GM12878 (cell line): ENCODE data around the gene PIGZ. TPM values are rescaled to one million over a fixed set of nuclear protein-coding genes. Genes with fewer than 3 reads are reported as not detected.

Experiments
- BCL11A ChIP-seq: IDR thresholded peaks from 2 replicates; pipeline ENCODE4 v1.6.1; 2011; ENCODE audit warnings: low read depth, low read length
- BRCA1 ChIP-seq: IDR thresholded peaks from 2 replicates; pipeline ENCODE4 v1.6.1; 2011; ENCODE audit warnings: low read depth, low read length, improper control_type of control experiment
- CBX5 ChIP-seq: sonication (generic); IDR thresholded peaks from 2 replicates; pipeline ENCODE4 v1.6.1; 2016; ENCODE audit warnings: low read depth, moderate library complexity, mild to moderate bottlenecking, inconsistent platforms
- CHD2 ChIP-seq: IDR thresholded peaks from 2 replicates; pipeline ENCODE4 v1.6.1; 2011; ENCODE audit warnings: low read depth, low read length, improper control_type of control experiment, borderline replicate concordance
- EED ChIP-seq: sonication (generic); IDR thresholded peaks from 2 replicates; pipeline ENCODE4 v1.6.1; 2016; ENCODE audit warnings: antibody characterized with exemption, low read depth
- GATAD2B ChIP-seq: fragments of 450-650 bp; conservative IDR thresholded peaks from 2 replicates; pipeline ENCODE4 v1.6.1; 2017; ENCODE audit warnings: low read depth, mild to moderate bottlenecking, moderate library complexity
- MTA2 ChIP-seq: fragments of 450-650 bp; IDR thresholded peaks from 2 replicates; pipeline ENCODE4 v1.6.1; 2016; ENCODE audit warnings: low read depth, mild to moderate bottlenecking, moderate library complexity
- MYC ChIP-seq: IDR thresholded peaks from 2 replicates; pipeline ENCODE4 v1.6.1; 2011; ENCODE audit warnings: mild to moderate bottlenecking, low read length, moderate library complexity, inconsistent platforms; ENCODE audit not compliant: insufficient read depth, insufficient replicate concordance, insufficient read length, severe bottlenecking
- SIN3A ChIP-seq: IDR thresholded peaks from 2 replicates; pipeline ENCODE4 v1.6.1; 2012; ENCODE audit warnings: low read depth, low read length, improper control_type of control experiment
- SP1 ChIP-seq: IDR thresholded peaks from one replicate; pipeline ENCODE4 v1.6.1; 2011; ENCODE audit warnings: low read depth, low read length
- SREBF2 ChIP-seq: IDR thresholded peaks from 2 replicates; pipeline ENCODE4 v1.6.1; 2012; ENCODE audit warnings: mild to moderate bottlenecking, low read length
- STAT1 ChIP-seq: fragments of 450-650 bp; conservative IDR thresholded peaks from 2 replicates; pipeline ENCODE4 v1.6.1; 2014; ENCODE audit warnings: antibody characterized with exemption, mild to moderate bottlenecking
- polyA plus RNA-seq, 11 experiments: library from polyadenylated mRNA; depleted of rRNA in 4 of 11; unstranded in 6 of 11; stranded (reverse) in 5 of 11; fragments of >200 nt; fragmentation: Nextera tagmentation in 4 of 11; fragmentation: Illumina TruSeq in 1 of 11; extraction: Ambion mirVana in 4 of 11; extraction: Trizol in 1 of 11; gene quantifications; 1 replicate in 1 of 11; 2 replicates in 10 of 11; pipeline versions ENCODE4 v1.2.1 to v1.2.3, GENCODE V29; 2011 to 2016; ENCODE audit warnings: inconsistent platforms in 2 of 11, missing spikeins in 2 of 11, low read depth in 1 of 11
- total RNA-seq, 4 experiments: library from RNA; depleted of rRNA in 3 of 4; stranded (reverse); fragments of >200 nt in 3 of 4; fragmentation: Illumina TruSeq in 1 of 4; extraction: Trizol in 1 of 4; gene quantifications; 2 replicates each; pipeline versions ENCODE4 v1.2.1 to v1.2.3, GENCODE V29; 2013 to 2021
- TF ChIP-seq, protein P1 (sequence below): fragments of 450-650 bp; formaldehyde crosslinking; IDR thresholded peaks from 2 replicates; pipeline ENCODE4 v1.5.0; 2022; ENCODE audit warnings: mild to moderate bottlenecking, missing genetic modification characterization
- TF ChIP-seq, protein P2 (sequence below): IDR thresholded peaks from 2 replicates; pipeline ENCODE4 v1.6.1; 2012; ENCODE audit warnings: low read depth, low read length, improper control_type of control experiment
- TF ChIP-seq, protein P3 (sequence below): fragments of 450-650 bp; IDR thresholded peaks from 2 replicates; pipeline ENCODE4 v1.6.1; 2017; ENCODE audit warnings: low read depth, mild to moderate bottlenecking, moderate library complexity
- TF ChIP-seq, protein P4 (sequence below): fragments of 450-650 bp; conservative IDR thresholded peaks from 2 replicates; pipeline ENCODE4 v1.6.1; 2017; ENCODE audit warnings: mild to moderate bottlenecking, moderate library complexity
- TF ChIP-seq, protein P5 (sequence below): IDR thresholded peaks from 2 replicates; pipeline ENCODE4 v1.6.1; 2011; ENCODE audit warnings: borderline replicate concordance, low read depth, mild to moderate bottlenecking, moderate library complexity, low read length; ENCODE audit not compliant: insufficient read depth, poor library complexity, severe bottlenecking
- TF ChIP-seq, protein P6 (sequence below): IDR thresholded peaks from 2 replicates; pipeline ENCODE4 v1.6.1; 2012; ENCODE audit warnings: low read length, inconsistent platforms

Gene PIGZ
- total and polyA plus RNA-seq, 10 of the 15 experiments (the other 5 are each of a cell fraction or from before 2014, with no cell fraction given) = 0.06 to 1.2 (median 0.64) TPM

DNA sequence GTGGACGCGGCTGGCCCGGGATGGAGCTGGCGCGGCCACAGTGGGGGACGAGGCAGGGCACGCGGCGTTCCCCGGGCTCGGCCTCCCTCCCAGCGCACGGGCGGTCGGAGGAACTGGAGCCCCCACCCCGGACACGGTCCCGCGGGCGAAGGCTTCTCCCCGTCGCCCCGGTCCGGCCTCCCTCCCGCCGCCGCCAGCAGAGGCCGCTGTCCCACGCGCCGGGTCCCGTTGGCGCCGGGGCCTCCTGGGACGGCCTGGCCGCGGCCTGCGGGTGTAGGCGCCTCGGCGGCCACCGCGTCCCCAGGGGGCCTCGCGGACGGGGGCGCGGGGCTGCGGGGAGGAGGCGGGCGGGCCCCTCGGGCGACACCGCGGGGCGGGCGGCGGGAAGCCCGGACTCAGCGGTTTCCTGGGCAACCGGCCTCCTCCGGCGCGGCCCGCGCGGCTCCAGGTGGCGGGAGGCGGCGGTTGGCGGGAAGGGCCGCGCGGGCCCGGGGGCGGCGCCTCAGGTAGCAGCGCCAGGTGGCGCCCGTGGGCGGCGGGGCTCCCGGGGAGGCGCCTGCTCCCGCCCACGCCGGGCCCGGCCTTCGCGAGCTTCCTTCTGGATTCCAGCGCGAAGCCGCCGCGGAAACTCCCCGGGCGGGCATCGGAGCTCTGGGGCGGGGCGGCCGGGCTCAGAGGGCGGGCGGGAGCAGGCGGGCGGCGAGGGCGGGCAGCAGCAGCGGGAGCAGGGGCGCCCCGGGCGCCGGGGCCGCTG, 34.2 kb upstream of the PIGZ start (continued):
- TF ChIP-seq, protein P1, sequence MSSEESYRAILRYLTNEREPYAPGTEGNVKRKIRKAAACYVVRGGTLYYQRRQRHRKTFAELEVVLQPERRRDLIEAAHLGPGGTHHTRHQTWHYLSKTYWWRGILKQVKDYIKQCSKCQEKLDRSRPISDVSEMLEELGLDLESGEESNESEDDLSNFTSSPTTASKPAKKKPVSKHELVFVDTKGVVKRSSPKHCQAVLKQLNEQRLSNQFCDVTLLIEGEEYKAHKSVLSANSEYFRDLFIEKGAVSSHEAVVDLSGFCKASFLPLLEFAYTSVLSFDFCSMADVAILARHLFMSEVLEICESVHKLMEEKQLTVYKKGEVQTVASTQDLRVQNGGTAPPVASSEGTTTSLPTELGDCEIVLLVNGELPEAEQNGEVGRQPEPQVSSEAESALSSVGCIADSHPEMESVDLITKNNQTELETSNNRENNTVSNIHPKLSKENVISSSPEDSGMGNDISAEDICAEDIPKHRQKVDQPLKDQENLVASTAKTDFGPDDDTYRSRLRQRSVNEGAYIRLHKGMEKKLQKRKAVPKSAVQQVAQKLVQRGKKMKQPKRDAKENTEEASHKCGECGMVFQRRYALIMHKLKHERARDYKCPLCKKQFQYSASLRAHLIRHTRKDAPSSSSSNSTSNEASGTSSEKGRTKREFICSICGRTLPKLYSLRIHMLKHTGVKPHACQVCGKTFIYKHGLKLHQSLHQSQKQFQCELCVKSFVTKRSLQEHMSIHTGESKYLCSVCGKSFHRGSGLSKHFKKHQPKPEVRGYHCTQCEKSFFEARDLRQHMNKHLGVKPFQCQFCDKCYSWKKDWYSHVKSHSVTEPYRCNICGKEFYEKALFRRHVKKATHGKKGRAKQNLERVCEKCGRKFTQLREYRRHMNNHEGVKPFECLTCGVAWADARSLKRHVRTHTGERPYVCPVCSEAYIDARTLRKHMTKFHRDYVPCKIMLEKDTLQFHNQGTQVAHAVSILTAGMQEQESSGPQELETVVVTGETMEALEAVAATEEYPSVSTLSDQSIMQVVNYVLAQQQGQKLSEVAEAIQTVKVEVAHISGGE (CRISPR knock-in tag) = no peak
- TF ChIP-seq SIN3A (no peak), CHD2 (no peak), MYC (no peak), BRCA1 (no peak), EED (0 out of 2 replicates have a peak, but pooled peaks have one; percentile 23), SREBF2 (no peak), CBX5 (no peak), MTA2 (no peak), STAT1 (no peak), BCL11A (no peak), GATAD2B (peak; percentile 97), SP1 (peak; percentile 8)
- TF ChIP-seq, protein P2, sequence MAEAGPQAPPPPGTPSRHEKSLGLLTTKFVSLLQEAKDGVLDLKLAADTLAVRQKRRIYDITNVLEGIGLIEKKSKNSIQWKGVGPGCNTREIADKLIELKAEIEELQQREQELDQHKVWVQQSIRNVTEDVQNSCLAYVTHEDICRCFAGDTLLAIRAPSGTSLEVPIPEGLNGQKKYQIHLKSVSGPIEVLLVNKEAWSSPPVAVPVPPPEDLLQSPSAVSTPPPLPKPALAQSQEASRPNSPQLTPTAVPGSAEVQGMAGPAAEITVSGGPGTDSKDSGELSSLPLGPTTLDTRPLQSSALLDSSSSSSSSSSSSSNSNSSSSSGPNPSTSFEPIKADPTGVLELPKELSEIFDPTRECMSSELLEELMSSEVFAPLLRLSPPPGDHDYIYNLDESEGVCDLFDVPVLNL = no peak
- TF ChIP-seq, protein P3, sequence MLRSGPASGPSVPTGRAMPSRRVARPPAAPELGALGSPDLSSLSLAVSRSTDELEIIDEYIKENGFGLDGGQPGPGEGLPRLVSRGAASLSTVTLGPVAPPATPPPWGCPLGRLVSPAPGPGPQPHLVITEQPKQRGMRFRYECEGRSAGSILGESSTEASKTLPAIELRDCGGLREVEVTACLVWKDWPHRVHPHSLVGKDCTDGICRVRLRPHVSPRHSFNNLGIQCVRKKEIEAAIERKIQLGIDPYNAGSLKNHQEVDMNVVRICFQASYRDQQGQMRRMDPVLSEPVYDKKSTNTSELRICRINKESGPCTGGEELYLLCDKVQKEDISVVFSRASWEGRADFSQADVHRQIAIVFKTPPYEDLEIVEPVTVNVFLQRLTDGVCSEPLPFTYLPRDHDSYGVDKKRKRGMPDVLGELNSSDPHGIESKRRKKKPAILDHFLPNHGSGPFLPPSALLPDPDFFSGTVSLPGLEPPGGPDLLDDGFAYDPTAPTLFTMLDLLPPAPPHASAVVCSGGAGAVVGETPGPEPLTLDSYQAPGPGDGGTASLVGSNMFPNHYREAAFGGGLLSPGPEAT = no peak
- TF ChIP-seq, protein P4, sequence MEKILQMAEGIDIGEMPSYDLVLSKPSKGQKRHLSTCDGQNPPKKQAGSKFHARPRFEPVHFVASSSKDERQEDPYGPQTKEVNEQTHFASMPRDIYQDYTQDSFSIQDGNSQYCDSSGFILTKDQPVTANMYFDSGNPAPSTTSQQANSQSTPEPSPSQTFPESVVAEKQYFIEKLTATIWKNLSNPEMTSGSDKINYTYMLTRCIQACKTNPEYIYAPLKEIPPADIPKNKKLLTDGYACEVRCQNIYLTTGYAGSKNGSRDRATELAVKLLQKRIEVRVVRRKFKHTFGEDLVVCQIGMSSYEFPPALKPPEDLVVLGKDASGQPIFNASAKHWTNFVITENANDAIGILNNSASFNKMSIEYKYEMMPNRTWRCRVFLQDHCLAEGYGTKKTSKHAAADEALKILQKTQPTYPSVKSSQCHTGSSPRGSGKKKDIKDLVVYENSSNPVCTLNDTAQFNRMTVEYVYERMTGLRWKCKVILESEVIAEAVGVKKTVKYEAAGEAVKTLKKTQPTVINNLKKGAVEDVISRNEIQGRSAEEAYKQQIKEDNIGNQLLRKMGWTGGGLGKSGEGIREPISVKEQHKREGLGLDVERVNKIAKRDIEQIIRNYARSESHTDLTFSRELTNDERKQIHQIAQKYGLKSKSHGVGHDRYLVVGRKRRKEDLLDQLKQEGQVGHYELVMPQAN = peak; percentile 47; the same call in 1 of the 2 replicates
- TF ChIP-seq, protein P5, sequence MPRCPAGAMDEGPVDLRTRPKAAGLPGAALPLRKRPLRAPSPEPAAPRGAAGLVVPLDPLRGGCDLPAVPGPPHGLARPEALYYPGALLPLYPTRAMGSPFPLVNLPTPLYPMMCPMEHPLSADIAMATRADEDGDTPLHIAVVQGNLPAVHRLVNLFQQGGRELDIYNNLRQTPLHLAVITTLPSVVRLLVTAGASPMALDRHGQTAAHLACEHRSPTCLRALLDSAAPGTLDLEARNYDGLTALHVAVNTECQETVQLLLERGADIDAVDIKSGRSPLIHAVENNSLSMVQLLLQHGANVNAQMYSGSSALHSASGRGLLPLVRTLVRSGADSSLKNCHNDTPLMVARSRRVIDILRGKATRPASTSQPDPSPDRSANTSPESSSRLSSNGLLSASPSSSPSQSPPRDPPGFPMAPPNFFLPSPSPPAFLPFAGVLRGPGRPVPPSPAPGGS = no peak
- TF ChIP-seq, protein P6, sequence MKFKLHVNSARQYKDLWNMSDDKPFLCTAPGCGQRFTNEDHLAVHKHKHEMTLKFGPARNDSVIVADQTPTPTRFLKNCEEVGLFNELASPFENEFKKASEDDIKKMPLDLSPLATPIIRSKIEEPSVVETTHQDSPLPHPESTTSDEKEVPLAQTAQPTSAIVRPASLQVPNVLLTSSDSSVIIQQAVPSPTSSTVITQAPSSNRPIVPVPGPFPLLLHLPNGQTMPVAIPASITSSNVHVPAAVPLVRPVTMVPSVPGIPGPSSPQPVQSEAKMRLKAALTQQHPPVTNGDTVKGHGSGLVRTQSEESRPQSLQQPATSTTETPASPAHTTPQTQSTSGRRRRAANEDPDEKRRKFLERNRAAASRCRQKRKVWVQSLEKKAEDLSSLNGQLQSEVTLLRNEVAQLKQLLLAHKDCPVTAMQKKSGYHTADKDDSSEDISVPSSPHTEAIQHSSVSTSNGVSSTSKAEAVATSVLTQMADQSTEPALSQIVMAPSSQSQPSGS = no peak
